Pancreas (tissue), 10 donors: ENCODE results near the gene NOBOX. TPM values are rescaled to one million over a fixed set of nuclear protein-coding genes. Genes with fewer than 3 reads are reported as not detected.

ENCODE experiments used
- ATAC-seq, 4 donors: fragments of 200-7000 bp; cut with Tn5 transposase; one replicate each; pipeline versions ENCODE4 v1.8.0 to v1.9.1; 2020; ENCODE audit warnings: mild to moderate bottlenecking in 4 of 4, moderate library complexity in 4 of 4
- DNase-seq, 6 donors: peaks; one replicate each; pipeline ENCODE4 v3.0.0-alpha.2; 2020
- FAIRE-seq: peaks from 2 replicates; lab custom pipeline; 2012; peaks lifted over from hg19 to GRCh38; lab: Jason Lieb, UNC
- H3K27ac ChIP-seq, 4 donors: fragments of 200-600 bp; sonication (generic); 1 replicate in 3 of 4; 2 replicates in 1 of 4; pipeline versions ENCODE4 v1.5.0 to v1.8.0; 2020
- H3K27me3 ChIP-seq, 4 donors: fragments of 200-600 bp; one replicate each; pipeline ENCODE4 v1.8.0; 2021
- H3K36me3 ChIP-seq, 3 donors: fragments of 200-600 bp; sonication (generic) in 1 of 3; one replicate each; pipeline versions ENCODE4 v1.5.0 to v1.8.0; 2020 to 2021
- H3K4me1 ChIP-seq, 3 donors: fragments of 200-600 bp; one replicate each; pipeline ENCODE4 v1.8.0; 2021
- H3K4me3 ChIP-seq, 4 donors: fragments of 200-600 bp; sonication (generic) in 2 of 4; one replicate each; pipeline versions ENCODE4 v1.5.0 to v1.8.0; 2020 to 2021
- H3K9me3 ChIP-seq, 4 donors: fragments of 200-600 bp; one replicate each; pipeline ENCODE4 v1.8.0; 2021
- CTCF ChIP-seq, 4 donors: fragments of 200-600 bp; sonication (generic) in 3 of 4; IDR thresholded peaks; one replicate each; pipeline versions ENCODE4 v1.5.0 to v1.8.0; 2021; ENCODE audit warnings: antibody characterized with exemption in 4 of 4
- WGBS, 2 donors: extraction: QIAGEN DNeasy Blood & Tissue Kit; methylation state at CpG; one replicate each; pipeline ENCODE4 v1.1.7; 2013; 5-methylcytosine and 5-hydroxymethylcytosine counted together
- intact Hi-C, 3 donors: fragments of 100-400 bp; cut with DNase I; formaldehyde crosslinking; loops; one replicate each; pipeline versions ENCODE4 v1.11.1 to v1.14.2; 2022
- polyA plus RNA-seq, 2 donors: library from polyadenylated mRNA; stranded (reverse); fragments of 200-250 nt; gene quantifications; one replicate each; pipeline ENCODE4 v1.2.3, GENCODE V29; 2013
- total RNA-seq, 6 donors: library from RNA; stranded (reverse); fragmentation: NEBNext Ultra II Directional in 4 of 6; extraction: Animal tissue kit (Norgen Biotek cat#: 25700) in 4 of 6; gene quantifications; one replicate each; pipeline versions ENCODE4 v1.2.1 to v1.2.4, GENCODE V29; 2021 to 2023
- donor health status: healthy with polysubstance abuse.
- donor health status: DM: no; HTN: no; CAD: no; lungs with moderate emphysema.
- donor health status: DM: no; HTN: no; CAD: no.
- donor health status: control.
- donor health status: control.
- donor health status: Bipolar disorder and iron deficiency.
- donor health status: DM: yes; HTN: yes; CAD: no.
- donor health status: DM: no; HTN: no; CAD: no.
- donor health status: DM: no; HTN: no; CAD: no.
- donor health status: DM: yes; HTN: yes; CAD: no.

Gene NOBOX
- total and polyA plus RNA-seq, 8 donors: not detected

GRCh38 chr7:144404946-144405345 is 1.5 kb upstream of the NOBOX start:
- no peak for ATAC-seq
- Histone ChIP-seq H3K4me1 (no peaks in the 10 kb centered on the region), H3K4me3 (no peak overlapping the region), H3K27me3 (no peaks in the 10 kb centered on the region), H3K27ac (no peak overlapping the region), H3K36me3 (no peaks in the 10 kb centered on the region), H3K9me3 (no peaks in the 10 kb centered on the region)
- DNase-seq: no peak
- TF ChIP-seq CTCF (IDR thresholded peaks at IDR 0.05): no peak
- intact Hi-C loops: no loop called here
- WGBS, 2 donors: 78 to 82% methylated on average over 4 of the region's 4 CpGs
- no peak for FAIRE-seq

GRCh38 chr7:144403102-144403501 is 391 bp downstream of the NOBOX start:
- no peak for ATAC-seq
- H3K27me3 ChIP-seq: no peaks in the 10 kb centered on the region
- WGBS, 2 donors: 82 to 91% methylated on average over 11 of the region's 11 CpGs
- DNase-seq: no peak
- no peak overlapping the region for H3K27ac ChIP-seq
- intact Hi-C loops: no loop called here
- H3K4me3 ChIP-seq: no peak overlapping the region
- no peak for FAIRE-seq
- H3K9me3 ChIP-seq: no peaks in the 10 kb centered on the region
- H3K36me3 ChIP-seq: no peaks in the 10 kb centered on the region
- TF ChIP-seq CTCF (IDR thresholded peaks at IDR 0.05): no peak
- no peaks in the 10 kb centered on the region for H3K4me1 ChIP-seq

GRCh38 chr7:144401490-144401889 is 2.0 kb downstream of the NOBOX start:
- Histone ChIP-seq H3K36me3 (no peaks in the 10 kb centered on the region), H3K9me3 (no peaks in the 10 kb centered on the region), H3K4me1 (no peaks in the 10 kb centered on the region), H3K27ac (no peak overlapping the region), H3K4me3 (no peak overlapping the region), H3K27me3 (no peaks in the 10 kb centered on the region)
- FAIRE-seq (no peak), ATAC-seq (no peak), DNase-seq (no peak)
- WGBS, 2 donors: 58 to 78% methylated on average over 5 of the region's 5 CpGs
- TF ChIP-seq CTCF (IDR thresholded peaks at IDR 0.05): no peak
- intact Hi-C loops: no loop called here

- intact Hi-C loops: loop anchor here in 1 of 3 donors (10.0 kb wide), 1 partner anchor 225 kb away; no protein-coding TSS in a partner anchor
- H3K27me3 ChIP-seq: no peaks in the 10 kb centered on the region
- no peaks in the 10 kb centered on the region for H3K9me3 ChIP-seq
- no peak for TF ChIP-seq CTCF (IDR thresholded peaks at IDR 0.05)
- H3K27ac ChIP-seq: no peak overlapping the region
- FAIRE-seq (no peak), DNase-seq (peak in 1 of 6 donors; percentile 34), ATAC-seq (no peak)
- 74 to 79% methylated on average over 11 of the region's 11 CpGs for WGBS, 2 donors
- H3K4me1 ChIP-seq: no peaks in the 10 kb centered on the region
- H3K36me3 ChIP-seq: no peaks in the 10 kb centered on the region
- H3K4me3 ChIP-seq: no peak overlapping the region
Observed at GRCh38 chr7:144399946-144400345, 3.5 kb downstream of the NOBOX start.

- TF ChIP-seq CTCF (IDR thresholded peaks at IDR 0.05): no peak
- DNase-seq (peak in 1 of 6 donors; percentile 37), FAIRE-seq (no peak), ATAC-seq (no peak)
- Histone ChIP-seq H3K27ac (no peak overlapping the region), H3K9me3 (no peaks in the 10 kb centered on the region), H3K4me1 (no peaks in the 10 kb centered on the region), H3K36me3 (no peaks in the 10 kb centered on the region), H3K27me3 (no peaks in the 10 kb centered on the region), H3K4me3 (no peak overlapping the region)
- WGBS, 2 donors: 66 to 77% methylated on average over 6 of the region's 6 CpGs
- intact Hi-C loops: loop anchor here in 1 of 3 donors (10.0 kb wide), 1 partner anchor 224 kb away; no protein-coding TSS in a partner anchor
Observed at GRCh38 chr7:144398911-144399310, 4.6 kb downstream of the NOBOX start.
